H1 (cell line): Measurements from ENCODE around the gene PTPN12. TPM values are rescaled to one million over a fixed set of nuclear protein-coding genes. Genes with fewer than 3 reads are reported as not detected.

Experiments
- CTCF ChIA-PET: fragments of 300-600 bp; sonication (Branson Sonifier 250); formaldehyde crosslinking; loops from one replicate; lab custom pipeline; 2021; ENCODE audit not compliant: partially characterized antibody; lab: Charles Lee
- POLR2A ChIA-PET: fragments of 300-600 bp; sonication (Branson Sonifier 250); formaldehyde crosslinking; loops from one replicate; lab custom pipeline; 2021; ENCODE audit warnings: inconsistent platforms; ENCODE audit not compliant: partially characterized antibody; lab: Charles Lee
- DNase-seq, 2 experiments: peaks; one replicate each; pipeline versions ENCODE4 v3.0.0 to v3.0.0-alpha.2; 2010 to 2022; ENCODE audit warnings: low spot score in 2 of 2, low read depth in 1 of 2, mixed read lengths in 1 of 2
- FAIRE-seq: peaks from 2 replicates; lab custom pipeline; 2011; peaks lifted over from hg19 to GRCh38; lab: Jason Lieb, UNC
- H2AFZ ChIP-seq: 2 replicates; pipeline ENCODE4 v1.8.1; 2012; ENCODE audit warnings: low read length, inconsistent platforms
- H2AK5ac ChIP-seq: 2 replicates; pipeline ENCODE4 v1.6.1; 2013; ENCODE audit warnings: low read depth, low read length
- H2BK120ac ChIP-seq: replicated peaks from 2 replicates; pipeline ENCODE3; 2013; ENCODE audit warnings: low read depth, low read length, inconsistent platforms
- H2BK12ac ChIP-seq: 2 replicates; pipeline ENCODE4 v1.6.1; 2013; ENCODE audit warnings: low read depth, low read length
- H2BK15ac ChIP-seq: 2 replicates; pipeline ENCODE4 v1.6.1; 2013; ENCODE audit warnings: low read length
- H2BK20ac ChIP-seq: 2 replicates; pipeline ENCODE4 v1.6.1; 2013; ENCODE audit warnings: low read length
- H2BK5ac ChIP-seq: 2 replicates; pipeline ENCODE4 v1.6.1; 2013; ENCODE audit warnings: low read depth, low read length
- H3K14ac ChIP-seq: 2 replicates; pipeline ENCODE4 v1.6.1; 2013; ENCODE audit warnings: inconsistent platforms; ENCODE audit not compliant: insufficient read length
- H3K18ac ChIP-seq: 2 replicates; pipeline ENCODE4 v1.6.1; 2013; ENCODE audit warnings: low read length; ENCODE audit errors: extremely low read depth
- H3K23ac ChIP-seq: 2 replicates; pipeline ENCODE4 v1.6.1; 2013; ENCODE audit warnings: inconsistent platforms; ENCODE audit not compliant: insufficient read length
- H3K23me2 ChIP-seq: 2 replicates; pipeline ENCODE4 v1.6.1; 2013; ENCODE audit warnings: low read depth, low read length
- H3K27ac ChIP-seq: 2 replicates; pipeline ENCODE4 v1.6.1; 2011; ENCODE audit warnings: low read depth, low read length, inconsistent platforms
- H3K27me3 ChIP-seq, 4 experiments: replicated peaks in 1 of 4; 1 replicate in 1 of 4; 2 replicates in 3 of 4; pipeline versions ENCODE4 v1.6.1 to v1.8.1; 2011 to 2013; ENCODE audit warnings: low read length in 3 of 4, mild to moderate bottlenecking in 3 of 4, inconsistent platforms in 2 of 4, mixed read lengths in 2 of 4, moderate library complexity in 1 of 4; ENCODE audit not compliant: control insufficient read depth in 3 of 4, insufficient read depth in 3 of 4; ENCODE audit errors: extremely low read depth in 1 of 4
- H3K36me3 ChIP-seq, 4 experiments: 2 replicates each; pipeline versions ENCODE4 v1.6.1 to v1.8.1; 2011 to 2013; ENCODE audit warnings: mild to moderate bottlenecking in 4 of 4, low read length in 3 of 4, moderate library complexity in 2 of 4, control low read depth in 1 of 4, inconsistent platforms in 1 of 4; ENCODE audit not compliant: insufficient read depth in 4 of 4, control insufficient read depth in 2 of 4
- H3K4ac ChIP-seq: replicated peaks from 2 replicates; pipeline ENCODE3; 2013; ENCODE audit warnings: low read length, low read depth, mixed read lengths, inconsistent platforms; ENCODE audit not compliant: insufficient read length
- H3K4me1 ChIP-seq, 4 experiments: replicated peaks in 1 of 4; 1 replicate in 1 of 4; 2 replicates in 3 of 4; pipeline versions ENCODE4 v1.6.1 to v1.8.1; 2011 to 2013; ENCODE audit warnings: low read length in 3 of 4, inconsistent platforms in 2 of 4, mixed read lengths in 1 of 4; ENCODE audit not compliant: insufficient read depth in 4 of 4, control insufficient read depth in 3 of 4
- H3K4me2 ChIP-seq, 2 experiments: 2 replicates each; pipeline versions ENCODE4 v1.6.1 to v1.8.1; 2011 to 2013; ENCODE audit warnings: low read depth in 2 of 2, low read length in 2 of 2, control low read depth in 1 of 2, inconsistent platforms in 1 of 2, mild to moderate bottlenecking in 1 of 2; ENCODE audit not compliant: insufficient read depth in 1 of 2
- H3K4me3 ChIP-seq, 4 experiments: fragments of 200-600, 300-600 bp in 1 of 4; sonication (generic), shearing (Covaris generic), sonication (Bioruptor Twin) in 1 of 4; 2 replicates each; pipeline versions ENCODE4 v1.5.1 to v1.8.1; 2011 to 2016; ENCODE audit warnings: low read length in 4 of 4, low read depth in 3 of 4, control low read depth in 2 of 4, inconsistent platforms in 2 of 4, mild to moderate bottlenecking in 2 of 4, mixed read lengths in 1 of 4, moderate library complexity in 1 of 4; ENCODE audit not compliant: insufficient read depth in 2 of 4; ENCODE audit errors: extremely low read depth in 1 of 4
- H3K56ac ChIP-seq: replicated peaks from 2 replicates; pipeline ENCODE3; 2013; ENCODE audit warnings: low read depth, mild to moderate bottlenecking, mixed read lengths, low read length, inconsistent platforms; ENCODE audit not compliant: insufficient read length
- H3K79me1 ChIP-seq: 2 replicates; pipeline ENCODE4 v1.6.1; 2013; ENCODE audit warnings: low read depth, low read length, control low read depth
- H3K79me2 ChIP-seq, 2 experiments: 2 replicates each; pipeline versions ENCODE4 v1.6.1 to v1.8.1; 2012 to 2013; ENCODE audit warnings: low read length in 2 of 2, mild to moderate bottlenecking in 2 of 2, inconsistent platforms in 1 of 2; ENCODE audit not compliant: insufficient read depth in 2 of 2, control insufficient read depth in 1 of 2
- H3K9ac ChIP-seq, 4 experiments: replicated peaks in 1 of 4; 1 replicate in 1 of 4; 2 replicates in 3 of 4; pipeline versions ENCODE4 v1.6.1 to v1.8.1; 2011 to 2013; ENCODE audit warnings: low read depth in 3 of 4, low read length in 3 of 4, control low read depth in 2 of 4, mild to moderate bottlenecking in 2 of 4, moderate library complexity in 2 of 4, inconsistent platforms in 1 of 4; ENCODE audit errors: extremely low read depth in 1 of 4
- H3K9me3 ChIP-seq, 2 experiments: 2 replicates each; pipeline versions ENCODE4 v1.6.1 to v1.8.1; 2012 to 2013; ENCODE audit warnings: mild to moderate bottlenecking in 2 of 2, moderate library complexity in 2 of 2, control low read depth in 1 of 2, inconsistent platforms in 1 of 2, low read depth in 1 of 2, low read length in 1 of 2, mixed read lengths in 1 of 2; ENCODE audit not compliant: insufficient read depth in 2 of 2
- H4K20me1 ChIP-seq, 2 experiments: replicated peaks in 1 of 2; 2 replicates each; pipeline versions ENCODE3 to v1.8.1; 2011 to 2013; ENCODE audit warnings: inconsistent platforms in 2 of 2, low read length in 2 of 2, mild to moderate bottlenecking in 1 of 2; ENCODE audit not compliant: insufficient read depth in 2 of 2, control insufficient read depth in 1 of 2
- H4K5ac ChIP-seq: 2 replicates; pipeline ENCODE4 v1.6.1; 2013; ENCODE audit warnings: low read length, low read depth, mixed read lengths, inconsistent platforms; ENCODE audit not compliant: insufficient read length
- H4K8ac ChIP-seq: 2 replicates; pipeline ENCODE4 v1.8.0; 2013; ENCODE audit warnings: mild to moderate bottlenecking, moderate library complexity, low read length, inconsistent platforms; ENCODE audit not compliant: insufficient read depth; ENCODE audit errors: extremely low read depth
- H4K91ac ChIP-seq: replicated peaks from 2 replicates; pipeline ENCODE3; 2013; ENCODE audit warnings: low read length, mixed read lengths, inconsistent platforms; ENCODE audit not compliant: insufficient read length
- EP300 ChIP-seq, 2 experiments: IDR thresholded peaks; 1 replicate in 1 of 2; 2 replicates in 1 of 2; pipeline ENCODE4 v1.6.1; 2011 to 2012; ENCODE audit warnings: low read depth in 2 of 2, low read length in 2 of 2, mild to moderate bottlenecking in 2 of 2, borderline replicate concordance in 1 of 2, inconsistent platforms in 1 of 2, moderate library complexity in 1 of 2
- EZH2 ChIP-seq: fragments of 200-600 bp; sonication (generic); IDR thresholded peaks from 2 replicates; pipeline ENCODE4 v1.7.1; 2012; ENCODE audit warnings: low read depth, mild to moderate bottlenecking, moderate library complexity, low read length, inconsistent platforms; ENCODE audit not compliant: severe bottlenecking
- GABPA ChIP-seq: IDR thresholded peaks from 2 replicates; pipeline ENCODE4 v1.6.1; 2011; ENCODE audit warnings: mild to moderate bottlenecking, low read length, moderate library complexity, borderline replicate concordance; ENCODE audit not compliant: insufficient read depth
- HDAC2 ChIP-seq, 2 experiments: fragments of 300-600 bp in 1 of 2; sonication (generic) in 1 of 2; IDR thresholded peaks; 2 replicates each; pipeline ENCODE4 v1.6.1; 2011 to 2012; ENCODE audit warnings: low read depth in 2 of 2, low read length in 2 of 2, mild to moderate bottlenecking in 2 of 2, moderate library complexity in 2 of 2, borderline replicate concordance in 1 of 2, inconsistent platforms in 1 of 2
- JUND ChIP-seq: IDR thresholded peaks from 2 replicates; pipeline ENCODE4 v1.6.1; 2011; ENCODE audit warnings: mild to moderate bottlenecking, improper control_type of control experiment, low read length
- POLR2AphosphoS5 ChIP-seq: IDR thresholded peaks from 2 replicates; pipeline ENCODE4 v1.6.1; 2011; ENCODE audit warnings: low read depth, low read length
- POU5F1 ChIP-seq: IDR thresholded peaks from 2 replicates; pipeline ENCODE4 v1.6.1; 2011; ENCODE audit warnings: low read depth, mild to moderate bottlenecking, low read length, moderate library complexity
- RNF2 ChIP-seq: fragments of 200-900, 300-1000 bp; sonication (generic); IDR thresholded peaks from 2 replicates; pipeline ENCODE4 v1.7.1; 2016; ENCODE audit warnings: borderline replicate concordance, low read depth, mild to moderate bottlenecking, antibody characterized with exemption, low read length; ENCODE audit not compliant: poor library complexity, severe bottlenecking; ENCODE audit errors: missing control alignments
- SP4 ChIP-seq: IDR thresholded peaks from 2 replicates; pipeline ENCODE4 v1.6.1; 2012; ENCODE audit warnings: low read length, inconsistent platforms
- ZNF274 ChIP-seq: IDR thresholded peaks from 2 replicates; pipeline ENCODE4 v1.7.0; 2012; ENCODE audit warnings: low read length, borderline replicate concordance; ENCODE audit errors: extremely low read depth
- WGBS, 2 experiments: shearing (Covaris generic) in 1 of 2; methylation state at CpG; one replicate each; pipeline versions ENCODE4 v1.1.6 to v1.1.7; 2013 to 2015; ENCODE audit warnings: low lambda C conversion rate in 2 of 2, mixed read lengths in 2 of 2, inconsistent platforms in 1 of 2, low coverage in 1 of 2, missing lambda C conversion rate in 1 of 2; ENCODE audit not compliant: insufficient replicate concordance in 2 of 2, insufficient coverage in 1 of 2, insufficient read length in 1 of 2; ENCODE audit errors: extremely low coverage in 1 of 2, missing lambda C conversion rate in 1 of 2; 5-methylcytosine and 5-hydroxymethylcytosine counted together
- polyA plus RNA-seq, 7 experiments: library from polyadenylated mRNA; depleted of rRNA in 3 of 7; stranded (reverse) in 5 of 7; unstranded in 2 of 7; fragments of >200 nt in 5 of 7; fragments of 200-250 nt in 2 of 7; gene quantifications; 1 replicate in 5 of 7; 2 replicates in 1 of 7; 4 replicates in 1 of 7; pipeline versions ENCODE4 v1.2.1 to v1.2.3, GENCODE V29; 2011 to 2013; ENCODE audit warnings: missing spikeins in 2 of 7, mixed read lengths in 2 of 7
- total RNA-seq: library from RNA; stranded (reverse); fragmentation: NEBNext Ultra II Directional; extraction: Animal tissue kit (Norgen Biotek cat#: 25700); gene quantifications from 2 replicates; pipeline ENCODE4 v1.2.1, GENCODE V29; 2021

PTPN12 gene
- total and polyA plus RNA-seq, 2 of the 8 experiments (the other 6 are each of a cell fraction or from before 2014, with no cell fraction given): 39.7 to 132 TPM

DNA sequence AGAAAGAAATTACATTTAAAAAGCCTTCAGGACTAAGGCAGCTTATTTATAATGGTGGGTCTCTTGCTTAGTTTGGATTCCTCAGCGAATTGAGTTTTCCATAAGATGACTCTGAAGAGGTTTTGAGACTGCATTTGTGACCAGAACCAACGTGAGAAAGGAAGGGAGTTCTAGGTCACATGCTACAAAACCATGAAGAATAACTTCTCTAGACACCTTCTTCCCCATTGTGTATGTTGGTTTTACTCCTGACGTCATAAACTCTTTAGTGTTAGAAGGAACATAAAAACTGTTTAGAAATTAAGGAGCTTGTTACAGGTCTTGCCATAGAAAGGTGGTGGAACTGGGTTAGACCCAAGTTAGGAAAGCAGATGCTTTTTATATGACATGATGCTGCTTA lies 11.1 kb downstream of the PTPN12 start:
- Histone ChIP-seq H3K36me3 (0 out of 8 replicates have a peak, but pooled peaks cover 0 to 4% (median 0%) of the 10 kb centered on the region in 4 experiments), H2AFZ (no peak overlapping the region), H4K8ac (no peak overlapping the region), H3K4me3 (no peak overlapping the region), H3K56ac (no peak overlapping the region), H3K23me2 (no peaks in the 10 kb centered on the region), H2BK5ac (no peak overlapping the region), H3K79me2 (peaks cover 29 to 100% of the 10 kb centered on the region in 2 experiments), H3K4ac (no peak overlapping the region), H3K9me3 (no peaks in the 10 kb centered on the region; a peak in 1 of 4 replicates), H4K20me1 (peaks cover 29 to 30% of the 10 kb centered on the region in 2 experiments), H2BK12ac (no peak overlapping the region), H2BK15ac (no peak overlapping the region), H4K91ac (no peak overlapping the region), H3K9ac (no peak overlapping the region), H3K14ac (no peak overlapping the region), H4K5ac (no peak overlapping the region), H2AK5ac (no peak overlapping the region), H3K79me1 (peaks cover 2% of the 10 kb centered on the region; the same call in 1 of the 2 replicates), H3K23ac (no peak overlapping the region), H3K27ac (no peak overlapping the region), H3K4me1 (peaks cover 0 to 3% (median 2%) of the 10 kb centered on the region in 4 experiments; a peak in 2 of 7 replicates), H3K4me2 (no peak overlapping the region), H3K27me3 (no peaks in the 10 kb centered on the region), H2BK20ac (no peak overlapping the region), H3K18ac (no peak overlapping the region), H2BK120ac (no peak overlapping the region)
- 81% methylated on average over 3 of the region's 3 CpGs; no CpG with 5 or more reads in 1 of the 2 experiments for WGBS, 2 experiments
- DNase-seq (no peak), FAIRE-seq (no peak)
- POLR2A ChIA-PET: interaction anchor here (1.2 to 3.3 kb wide), 3 partner anchors 9 to 11 kb away, joined by 4 to 15 read pairs (median 4); partner anchors contain the start of gene PTPN12
- CTCF ChIA-PET: interaction anchor here (1.3 to 1.5 kb wide), 2 partner anchors 17 to 129 kb away, joined by 3 read pairs; no protein-coding TSS in a partner anchor
- no peak for TF ChIP-seq ZNF274
- TF ChIP-seq EP300 (IDR thresholded peaks at IDR 0.05; ENCODE audit: borderline replicate concordance in 1 of 2, low read depth in 2 of 2, low read length in 2 of 2): no peak
- TF ChIP-seq JUND: no peak
- TF ChIP-seq GABPA: no peak
- TF ChIP-seq RNF2: no peak
- TF ChIP-seq EZH2: no peak
- TF ChIP-seq HDAC2 (IDR thresholded peaks at IDR 0.05; ENCODE audit: borderline replicate concordance in 1 of 2, low read depth in 2 of 2, low read length in 2 of 2): no peak
- no peak for TF ChIP-seq POLR2AphosphoS5
- no peak for TF ChIP-seq POU5F1
- TF ChIP-seq SP4: no peak
